Measurements from ENCODE around the gene RFT1.
A peak's percentile ranks its signal among the peaks of the same experiment; 100 is the strongest.

- TF ChIP-seq CTCF (IDR thresholded peaks at IDR 0.05) (peak; percentile 70 to 92 (median 90)), POLR2A (IDR thresholded peaks at IDR 0.05) (peak; percentile 14), EP300 (IDR thresholded peaks at IDR 0.05) (no peak)
These were observed 16.2 kb downstream of the RFT1 start for GRCh38 chr3:53114011-53114400.

Measured in ovary (tissue), 3 donors.